ENCODE measurements around the gene ELP2.
"Not testable (repeated sequence)": the region's sequence is repeated elsewhere in the genome, so short reads cannot be mapped to it uniquely, and the experiment has no call there.

The ELP2 gene

GRCh38 chr18:36129300-36130038 lies at the start of gene ELP2, which contains the start of gene SLC39A6:
Gene ELP2, plus strand, starts transcription at chr18:36129899. Its CDS starts 35 bp downstream, at chr18:36129934.
Gene SLC39A6, minus strand, starts transcription at chr18:36129340. Its CDS starts 2,333 bp downstream, at chr18:36127007.
- in situ Hi-C loops (cut with MboI; ENCODE audit: low sequenced_read_pairs), result no loop called here

DNA sequence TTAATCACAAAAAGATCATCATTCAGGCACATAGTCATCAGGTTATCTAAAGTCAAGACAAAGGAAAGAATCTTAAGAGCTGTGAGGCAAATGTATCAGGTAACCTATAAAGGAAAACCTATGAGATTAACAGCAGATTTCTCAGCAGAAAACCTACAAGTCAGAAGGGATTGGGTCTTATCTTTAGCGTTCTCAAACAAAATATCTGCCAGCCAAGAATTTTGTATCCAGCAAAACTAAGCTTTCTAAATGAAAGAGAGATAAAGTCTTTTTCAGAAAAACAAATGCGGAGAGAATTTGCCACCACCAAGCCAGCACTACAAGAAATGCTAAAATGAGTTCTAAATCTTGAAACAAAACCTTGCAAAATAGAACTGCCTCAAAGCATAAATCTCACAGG lies 48.6 kb upstream of the ELP2 start:
- in situ Hi-C loops (cut with MboI; ENCODE audit: low sequenced_read_pairs), result not testable (repeated sequence)

GRCh38 chr18:36083729-36084128 lies 46.0 kb upstream of the ELP2 start:
- in situ Hi-C loops (cut with MboI; ENCODE audit: low sequenced_read_pairs), result no loop called here

GRCh38 chr18:36085195-36085594 lies 44.5 kb upstream of the ELP2 start:
- in situ Hi-C loops (cut with MboI; ENCODE audit: low sequenced_read_pairs), result no loop called here

GRCh38 chr18:36086186-36086585 lies 43.5 kb upstream of the ELP2 start:
- in situ Hi-C loops (cut with MboI; ENCODE audit: low sequenced_read_pairs), result no loop called here

- in situ Hi-C loops (cut with MboI; ENCODE audit: low sequenced_read_pairs), result no loop called here
These were observed 41.4 kb upstream of the ELP2 start for GRCh38 chr18:36088256-36088655.

DNA sequence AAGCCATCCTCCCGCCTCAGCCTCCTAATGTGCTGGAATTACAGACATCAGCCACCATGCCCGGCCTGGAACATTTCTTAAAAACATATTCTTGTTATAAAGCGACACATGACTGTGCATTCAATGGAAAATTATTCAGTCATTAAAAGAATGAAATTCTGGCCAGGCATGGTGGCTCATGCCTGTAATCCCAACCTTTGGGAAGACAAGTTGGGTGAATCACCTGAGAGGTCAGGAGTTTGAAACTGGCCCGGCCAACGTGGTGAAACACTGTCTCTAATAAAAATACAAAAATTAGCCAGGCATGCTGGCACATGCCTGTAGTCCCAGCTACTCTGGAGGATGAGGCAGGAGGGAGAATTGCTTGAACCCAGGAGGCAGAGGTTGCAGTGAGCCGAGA lies 40.7 kb upstream of the ELP2 start:
- in situ Hi-C loops (cut with MboI; ENCODE audit: low sequenced_read_pairs), result no loop called here

DNA sequence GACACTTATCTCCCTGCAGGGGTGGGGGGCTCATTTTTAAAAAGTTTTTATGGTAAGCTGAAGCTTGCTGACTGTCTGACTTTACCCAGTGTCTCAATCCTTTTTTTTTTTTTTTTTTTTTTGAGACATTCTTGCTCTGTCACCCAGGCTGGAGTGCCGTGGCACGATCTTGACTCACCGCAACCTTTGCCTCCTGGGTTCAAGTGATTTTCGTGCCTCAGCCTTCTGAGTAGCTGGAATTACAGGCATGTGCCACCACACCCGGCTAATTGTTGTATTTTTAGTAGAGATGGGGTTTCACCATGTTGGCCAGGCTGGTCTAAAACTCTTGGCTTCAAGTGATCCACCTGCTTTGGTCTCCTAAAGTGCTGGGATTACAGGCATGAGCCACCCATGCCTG lies 37.6 kb upstream of the ELP2 start:
- in situ Hi-C loops (cut with MboI; ENCODE audit: low sequenced_read_pairs), result not testable (repeated sequence)

GRCh38 chr18:36094431-36094830 lies 35.3 kb upstream of the ELP2 start:
- in situ Hi-C loops (cut with MboI; ENCODE audit: low sequenced_read_pairs), result no loop called here

- in situ Hi-C loops (cut with MboI; ENCODE audit: low sequenced_read_pairs), result no loop called here
These were observed 33.7 kb upstream of the ELP2 start for GRCh38 chr18:36095936-36096519.

- in situ Hi-C loops (cut with MboI; ENCODE audit: low sequenced_read_pairs), result no loop called here
These were observed 32.7 kb upstream of the ELP2 start for GRCh38 chr18:36096955-36097354.

DNA sequence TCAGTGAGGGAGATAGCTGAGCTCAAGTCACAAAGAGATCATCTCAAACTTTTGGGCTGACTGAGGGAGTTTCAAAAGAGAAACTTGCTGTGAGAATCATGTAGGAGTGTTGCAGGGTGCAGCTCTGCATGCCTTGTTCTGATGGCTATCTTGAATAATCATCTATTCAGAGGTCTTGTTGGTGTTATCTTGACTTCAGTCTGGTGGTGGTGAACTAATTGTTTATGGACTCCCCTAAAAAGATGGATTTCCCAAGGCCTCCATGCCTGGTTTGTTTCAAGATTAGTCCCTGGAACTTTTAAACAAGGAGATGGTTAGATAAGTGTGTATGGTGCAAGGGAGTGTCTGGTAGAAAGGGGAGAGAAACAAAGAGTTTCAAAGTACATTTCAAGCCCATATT lies 30.4 kb upstream of the ELP2 start:
- in situ Hi-C loops (cut with MboI; ENCODE audit: low sequenced_read_pairs), result no loop called here

- in situ Hi-C loops (cut with MboI; ENCODE audit: low sequenced_read_pairs), result no loop called here
These were observed 27.8 kb upstream of the ELP2 start for GRCh38 chr18:36101943-36102342.

DNA sequence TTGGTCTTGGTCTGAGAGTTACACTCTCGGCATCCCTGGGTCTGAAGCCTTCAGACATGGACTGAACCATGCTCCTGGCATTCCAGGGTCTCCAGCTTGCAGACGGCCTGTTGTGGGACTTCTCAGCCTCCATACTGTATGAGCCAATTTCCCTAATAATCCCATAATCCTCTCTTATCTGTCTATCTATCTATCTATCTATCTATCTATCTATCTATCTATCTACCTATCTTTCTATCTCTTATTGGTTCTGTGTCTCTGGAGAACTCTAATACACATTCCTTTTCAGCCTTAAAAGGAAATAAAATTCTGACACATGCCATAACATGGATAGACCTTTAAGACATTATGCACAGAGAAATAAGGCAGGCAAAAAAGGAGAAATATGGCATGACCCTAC lies 24.9 kb upstream of the ELP2 start:
- in situ Hi-C loops (cut with MboI; ENCODE audit: low sequenced_read_pairs), result no loop called here

GRCh38 chr18:36107477-36107876 lies 22.2 kb upstream of the ELP2 start:
- in situ Hi-C loops (cut with MboI; ENCODE audit: low sequenced_read_pairs), result no loop called here

- in situ Hi-C loops (cut with MboI; ENCODE audit: low sequenced_read_pairs), result no loop called here
These were observed 21.5 kb upstream of the ELP2 start for GRCh38 chr18:36108196-36108595.

DNA sequence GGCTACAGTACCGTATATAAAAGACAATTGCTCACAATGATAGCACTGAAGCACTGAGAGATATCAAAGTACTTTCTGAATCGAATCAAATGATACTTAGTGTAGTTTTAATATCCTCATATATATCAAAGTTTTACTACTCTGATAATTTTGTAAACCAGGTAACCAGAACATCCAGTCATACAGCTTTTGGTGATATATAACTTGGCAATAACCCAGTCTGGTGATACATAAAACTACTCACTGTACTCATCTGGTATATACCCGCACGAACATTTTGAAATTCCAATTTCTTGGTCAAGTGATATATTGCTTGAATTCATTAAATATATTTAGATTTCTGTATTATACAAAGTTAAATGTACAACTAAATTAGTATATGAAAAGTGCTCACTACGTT lies 21.1 kb upstream of the ELP2 start:
- in situ Hi-C loops (cut with MboI; ENCODE audit: low sequenced_read_pairs), result no loop called here

DNA sequence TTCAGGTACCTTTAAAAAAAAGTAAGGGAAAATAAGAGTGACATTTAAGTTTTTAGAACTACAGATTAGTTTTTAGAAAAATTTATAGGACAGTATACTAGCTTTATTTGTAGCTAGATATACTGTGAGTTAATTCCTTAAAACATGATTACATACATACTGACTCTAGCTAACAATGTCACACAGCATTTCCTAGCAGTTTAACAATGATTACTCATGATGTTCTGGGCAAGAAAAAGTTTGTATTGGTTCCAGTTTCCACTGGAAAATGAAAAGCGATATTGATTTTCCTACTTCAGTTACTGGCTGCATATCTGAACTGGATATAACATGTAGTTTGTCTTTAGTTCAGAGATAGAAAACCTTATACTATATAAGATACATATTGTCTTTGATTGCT lies 20.0 kb upstream of the ELP2 start:
- in situ Hi-C loops (cut with MboI; ENCODE audit: low sequenced_read_pairs), result no loop called here

GRCh38 chr18:36112302-36112701 lies 17.4 kb upstream of the ELP2 start:
- in situ Hi-C loops (cut with MboI; ENCODE audit: low sequenced_read_pairs), result no loop called here

GRCh38 chr18:36114251-36114650 lies 15.4 kb upstream of the ELP2 start:
- in situ Hi-C loops (cut with MboI; ENCODE audit: low sequenced_read_pairs), result no loop called here

DNA sequence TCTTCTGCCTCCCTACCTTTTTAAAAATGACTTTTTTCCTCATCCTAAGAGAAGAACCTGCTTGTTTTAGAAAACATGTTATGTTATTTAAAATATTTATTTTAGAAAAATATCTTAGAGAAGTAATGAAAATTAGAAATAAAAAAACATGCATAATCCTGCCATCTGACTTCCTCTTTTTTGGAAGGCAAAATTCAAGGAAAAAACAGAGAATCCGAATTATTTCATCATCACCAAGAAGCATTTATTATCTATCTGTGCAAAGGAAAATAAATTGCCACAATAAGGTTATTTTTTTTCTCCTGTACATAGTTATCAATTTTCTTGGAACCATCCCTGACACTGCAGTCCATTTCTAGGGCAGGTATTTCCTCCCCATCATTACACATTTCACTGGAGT lies 15.0 kb upstream of the ELP2 start:
- in situ Hi-C loops (cut with MboI; ENCODE audit: low sequenced_read_pairs), result no loop called here

DNA sequence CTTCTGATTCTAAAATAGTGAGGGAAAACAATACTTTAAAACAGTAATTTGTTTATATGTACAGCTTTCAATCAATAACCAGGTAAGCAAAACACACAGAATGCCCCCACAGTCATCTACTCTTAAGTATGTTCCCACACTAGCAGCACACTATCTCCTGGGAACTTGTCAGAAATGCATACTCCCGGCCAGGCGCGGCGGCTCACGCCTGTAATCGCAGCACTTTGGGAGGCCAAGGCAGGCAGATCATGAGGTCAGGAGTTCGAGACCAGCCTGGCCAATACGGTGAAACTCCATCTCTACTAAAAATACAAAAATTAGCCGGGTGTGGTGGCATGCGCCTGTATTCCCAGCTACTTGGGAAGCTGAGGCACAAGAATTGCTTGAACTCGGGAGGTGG lies 12.9 kb upstream of the ELP2 start:
- in situ Hi-C loops (cut with MboI; ENCODE audit: low sequenced_read_pairs), result not testable (repeated sequence)

GRCh38 chr18:36120297-36120696 lies 9.4 kb upstream of the ELP2 start:
- in situ Hi-C loops (cut with MboI; ENCODE audit: low sequenced_read_pairs), result no loop called here

Measured in HL-60/S4 treated with retinoic acid at 250 ng/mL for 4 days and 3 days (cell line).